Uterus (tissue), 4 donors: ENCODE measurements around the gene LRRN2. TPM values are rescaled to one million over a fixed set of nuclear protein-coding genes. Genes with fewer than 3 reads are reported as not detected.
"Not testable (repeated sequence)": the region's sequence is repeated elsewhere in the genome, so short reads cannot be mapped to it uniquely, and the experiment has no call there.

ENCODE experiments used
- DNase-seq, 2 donors: peaks; one replicate each; pipeline ENCODE4 v3.0.0-alpha.2; 2019 to 2020
- H3K27ac ChIP-seq, 2 donors: fragments of 200-600 bp; sonication (generic); 1 replicate in 1 of 2; 2 replicates in 1 of 2; pipeline ENCODE4 v1.5.1; 2016 to 2018
- H3K27me3 ChIP-seq, 2 donors: fragments of 200-600 bp; sonication (generic); one replicate each; pipeline ENCODE4 v1.5.1; 2018 to 2019; ENCODE audit warnings: control low read depth in 1 of 2
- H3K36me3 ChIP-seq, 2 donors: fragments of 200-600 bp; sonication (generic); one replicate each; pipeline ENCODE4 v1.5.1; 2019; ENCODE audit warnings: control low read depth in 1 of 2
- H3K4me1 ChIP-seq, 2 donors: fragments of 200-600 bp; sonication (generic); one replicate each; pipeline ENCODE4 v1.5.1; 2018 to 2019; ENCODE audit warnings: control low read depth in 1 of 2
- H3K4me3 ChIP-seq, 2 donors: fragments of 200-600 bp; sonication (generic); 1 replicate in 1 of 2; 2 replicates in 1 of 2; pipeline ENCODE4 v1.5.1; 2018 to 2019; ENCODE audit warnings: mild to moderate bottlenecking in 1 of 2
- H3K9me3 ChIP-seq, 2 donors: fragments of 200-600 bp; sonication (generic); one replicate each; pipeline ENCODE4 v1.5.1; 2019; ENCODE audit warnings: control low read depth in 1 of 2
- CTCF ChIP-seq, 4 experiments: fragments of 200-600 bp in 2 of 4; fragments of 450-650 bp in 2 of 4; sonication (generic) in 2 of 4; IDR thresholded peaks; one replicate each; pipeline ENCODE4 v1.5.1; 2016 to 2019; ENCODE audit warnings: antibody characterized with exemption in 4 of 4, mild to moderate bottlenecking in 2 of 4, moderate library complexity in 1 of 4
- POLR2A ChIP-seq, 2 donors: fragments of 450-650 bp; IDR thresholded peaks; one replicate each; pipeline ENCODE4 v1.6.1; 2016; ENCODE audit warnings: antibody characterized with exemption in 2 of 2, mild to moderate bottlenecking in 1 of 2, moderate library complexity in 1 of 2
- intact Hi-C: fragments of 100-400 bp; cut with DNase I; formaldehyde crosslinking; loops from one replicate; pipeline ENCODE4 v1.15.1; 2023; ENCODE audit warnings: low total_unique reads
- total RNA-seq, 4 donors: library from RNA; depleted of rRNA in 3 of 4; stranded (reverse); fragments of >200 nt in 3 of 4; gene quantifications; one replicate each; pipeline versions ENCODE4 v1.1.0 to v1.2.4, GENCODE V29; 2014 to 2023
- donor health status: DM: yes; HTN: yes; CAD: no.

Gene LRRN2
- total RNA-seq, 4 donors from 2014 or later: 1.3 to 5.5 (median 3.9) TPM

GRCh38 chr1:204696606-204697005, 11.1 kb upstream of the LRRN2 start:
- H3K27ac ChIP-seq: no peak overlapping the region
- DNase-seq: no peak
- TF ChIP-seq CTCF (IDR thresholded peaks at IDR 0.05) (no peak), POLR2A (IDR thresholded peaks at IDR 0.05) (no peak)
- H3K27me3 ChIP-seq: no peaks in the 10 kb centered on the region
- H3K4me3 ChIP-seq: no peak overlapping the region
- H3K36me3 ChIP-seq: no peaks in the 10 kb centered on the region
- no peaks in the 10 kb centered on the region for H3K4me1 ChIP-seq
- intact Hi-C loops: no loop called here
- H3K9me3 ChIP-seq: no peaks in the 10 kb centered on the region

- no peaks in the 10 kb centered on the region for H3K27me3 ChIP-seq
- TF ChIP-seq POLR2A (IDR thresholded peaks at IDR 0.05) (no peak), CTCF (IDR thresholded peaks at IDR 0.05) (no peak)
- no peaks in the 10 kb centered on the region for H3K9me3 ChIP-seq
- no peaks in the 10 kb centered on the region for H3K36me3 ChIP-seq
- H3K4me3 ChIP-seq: no peak overlapping the region
- H3K4me1 ChIP-seq: no peaks in the 10 kb centered on the region
- H3K27ac ChIP-seq: no peak overlapping the region
- DNase-seq: no peak
- intact Hi-C loops: no loop called here
Observed at GRCh38 chr1:204695692-204696091, 10.2 kb upstream of the LRRN2 start.

GRCh38 chr1:204694145-204694544, 8.6 kb upstream of the LRRN2 start:
- no peaks in the 10 kb centered on the region for H3K4me1 ChIP-seq
- H3K9me3 ChIP-seq: no peaks in the 10 kb centered on the region
- H3K27ac ChIP-seq: no peak overlapping the region
- DNase-seq: no peak
- no peak overlapping the region for H3K4me3 ChIP-seq
- intact Hi-C loops: no loop called here
- TF ChIP-seq CTCF (IDR thresholded peaks at IDR 0.05): no peak
- no peak for TF ChIP-seq POLR2A (IDR thresholded peaks at IDR 0.05)
- no peaks in the 10 kb centered on the region for H3K36me3 ChIP-seq
- no peaks in the 10 kb centered on the region for H3K27me3 ChIP-seq

GRCh38 chr1:204692841-204693356, 7.4 kb upstream of the LRRN2 start:
- no peak overlapping the region for H3K27ac ChIP-seq
- H3K36me3 ChIP-seq: no peaks in the 10 kb centered on the region
- H3K9me3 ChIP-seq: no peaks in the 10 kb centered on the region
- no peak for TF ChIP-seq CTCF (IDR thresholded peaks at IDR 0.05)
- no peak for DNase-seq
- intact Hi-C loops: no loop called here
- no peaks in the 10 kb centered on the region for H3K4me1 ChIP-seq
- no peaks in the 10 kb centered on the region for H3K27me3 ChIP-seq
- no peak overlapping the region for H3K4me3 ChIP-seq

GRCh38 chr1:204692325-204692840, 6.8 kb upstream of the LRRN2 start:
- TF ChIP-seq POLR2A (IDR thresholded peaks at IDR 0.05) (no peak), CTCF (IDR thresholded peaks at IDR 0.05) (peak in 1 of 4 experiments; percentile 12)
- Histone ChIP-seq H3K36me3 (no peaks in the 10 kb centered on the region), H3K4me3 (no peak overlapping the region), H3K27me3 (no peaks in the 10 kb centered on the region), H3K4me1 (no peaks in the 10 kb centered on the region), H3K9me3 (no peaks in the 10 kb centered on the region), H3K27ac (no peak overlapping the region)
- intact Hi-C loops: no loop called here
- no peak for DNase-seq

GRCh38 chr1:204691328-204691730, 5.8 kb upstream of the LRRN2 start:
- H3K36me3 ChIP-seq, H3K9me3 ChIP-seq, H3K27me3 ChIP-seq, H3K4me3 ChIP-seq, H3K27ac ChIP-seq, DNase-seq, intact Hi-C loops, H3K4me1 ChIP-seq: not testable (repeated sequence)
